ENCODE results near the gene PANK1.

Gene PANK1

DNA sequence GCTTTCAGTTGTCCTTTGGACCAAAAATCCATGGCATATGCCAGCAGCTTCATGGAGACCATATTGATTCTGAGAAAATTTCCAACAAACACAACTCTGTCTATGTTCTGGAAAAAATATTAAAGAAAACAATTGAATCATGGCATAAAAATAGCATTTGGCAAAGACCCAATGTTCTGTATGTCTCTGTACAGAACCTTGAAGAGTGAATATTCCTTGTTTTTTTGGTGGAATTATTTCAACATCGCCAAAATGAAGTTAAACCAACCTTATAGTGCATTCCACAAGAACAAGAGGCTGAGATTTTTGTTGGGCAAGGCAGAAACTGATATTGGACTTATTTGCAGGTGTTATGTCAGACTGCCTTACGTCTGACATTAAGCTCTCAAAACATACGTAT is 56.4 kb downstream of the PANK1 start:
- H2AFZ ChIP-seq (ENCODE audit: low read depth): no peak overlapping the region
- H3K4me1 ChIP-seq (ENCODE audit: low read depth, poor library complexity, severe bottlenecking): no peaks in the 10 kb centered on the region
- no peaks in the 10 kb centered on the region for H3K79me2 ChIP-seq (ENCODE audit: insufficient read depth, low read depth)
- no peaks in the 10 kb centered on the region for H3K36me3 ChIP-seq (ENCODE audit: insufficient read depth)
- H3K27ac ChIP-seq: no peak overlapping the region
- H4K20me1 ChIP-seq (ENCODE audit: insufficient read depth): no peaks in the 10 kb centered on the region
- no peak overlapping the region for H3K4me2 ChIP-seq
- H3K4me3 ChIP-seq (IDR thresholded peaks at IDR 0.05; ENCODE audit: insufficient read depth, low read depth, low read length): no peak overlapping the region
- no peak overlapping the region for H3K9ac ChIP-seq
- TF ChIP-seq, protein P1, sequence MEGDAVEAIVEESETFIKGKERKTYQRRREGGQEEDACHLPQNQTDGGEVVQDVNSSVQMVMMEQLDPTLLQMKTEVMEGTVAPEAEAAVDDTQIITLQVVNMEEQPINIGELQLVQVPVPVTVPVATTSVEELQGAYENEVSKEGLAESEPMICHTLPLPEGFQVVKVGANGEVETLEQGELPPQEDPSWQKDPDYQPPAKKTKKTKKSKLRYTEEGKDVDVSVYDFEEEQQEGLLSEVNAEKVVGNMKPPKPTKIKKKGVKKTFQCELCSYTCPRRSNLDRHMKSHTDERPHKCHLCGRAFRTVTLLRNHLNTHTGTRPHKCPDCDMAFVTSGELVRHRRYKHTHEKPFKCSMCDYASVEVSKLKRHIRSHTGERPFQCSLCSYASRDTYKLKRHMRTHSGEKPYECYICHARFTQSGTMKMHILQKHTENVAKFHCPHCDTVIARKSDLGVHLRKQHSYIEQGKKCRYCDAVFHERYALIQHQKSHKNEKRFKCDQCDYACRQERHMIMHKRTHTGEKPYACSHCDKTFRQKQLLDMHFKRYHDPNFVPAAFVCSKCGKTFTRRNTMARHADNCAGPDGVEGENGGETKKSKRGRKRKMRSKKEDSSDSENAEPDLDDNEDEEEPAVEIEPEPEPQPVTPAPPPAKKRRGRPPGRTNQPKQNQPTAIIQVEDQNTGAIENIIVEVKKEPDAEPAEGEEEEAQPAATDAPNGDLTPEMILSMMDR (conservative IDR thresholded peaks at IDR 0.05; ENCODE audit: low read depth, low read length): no peak
- no peaks in the 10 kb centered on the region for H3K27me3 ChIP-seq (ENCODE audit: insufficient read depth, low read depth)

DNA sequence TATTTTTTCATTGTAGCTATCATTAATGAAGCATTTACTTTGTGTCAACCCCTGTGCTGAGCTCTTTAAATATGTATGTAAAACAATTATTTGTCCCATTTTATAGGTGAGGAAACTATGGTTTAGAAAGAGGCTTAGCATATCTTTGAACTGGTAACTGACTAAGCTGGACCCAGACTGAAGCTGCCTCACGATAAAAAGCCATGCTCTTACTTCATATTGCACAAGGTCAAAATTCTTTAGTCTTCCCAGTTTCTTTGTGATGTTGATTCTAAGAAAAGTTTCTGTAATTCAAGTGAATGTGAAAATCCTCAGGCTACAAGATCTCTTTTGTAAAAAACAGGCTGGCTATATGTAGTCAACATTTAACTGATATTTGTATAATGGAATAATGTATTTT is 63.0 kb downstream of the PANK1 start:
- Histone ChIP-seq H3K36me3 (ENCODE audit: insufficient read depth) (no peaks in the 10 kb centered on the region), H2AFZ (ENCODE audit: low read depth) (no peak overlapping the region), H4K20me1 (ENCODE audit: insufficient read depth) (no peaks in the 10 kb centered on the region), H3K27ac (no peak overlapping the region), H3K79me2 (ENCODE audit: insufficient read depth, low read depth) (no peaks in the 10 kb centered on the region), H3K9ac (no peak overlapping the region), H3K27me3 (ENCODE audit: insufficient read depth, low read depth) (no peaks in the 10 kb centered on the region), H3K4me1 (ENCODE audit: low read depth, poor library complexity, severe bottlenecking) (no peaks in the 10 kb centered on the region), H3K4me3 (IDR thresholded peaks at IDR 0.05; ENCODE audit: insufficient read depth, low read depth, low read length) (no peak overlapping the region), H3K4me2 (no peak overlapping the region)
- TF ChIP-seq, protein P1 (conservative IDR thresholded peaks at IDR 0.05; ENCODE audit: low read depth, low read length): no peak

DNA sequence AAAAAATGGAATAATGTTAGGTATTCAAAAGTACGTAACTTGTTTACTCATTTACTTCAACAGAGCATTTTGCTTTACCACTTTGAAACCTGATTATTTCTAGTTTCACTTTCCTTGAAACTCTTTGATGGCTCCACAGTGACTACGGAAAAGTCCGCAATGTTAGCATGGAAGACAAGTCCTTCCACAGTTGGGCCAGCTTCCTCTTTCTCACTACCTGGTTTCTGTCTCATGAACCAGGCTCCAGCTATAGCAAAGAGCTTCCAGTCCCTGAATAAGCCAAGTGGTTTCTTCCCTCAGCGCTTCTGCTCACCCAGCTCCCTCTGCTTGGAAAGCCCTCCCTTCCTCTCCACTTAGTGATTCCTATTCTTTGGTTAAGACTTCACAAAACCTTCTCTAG is 64.8 kb downstream of the PANK1 start:
- Histone ChIP-seq H3K4me3 (IDR thresholded peaks at IDR 0.05; ENCODE audit: insufficient read depth, low read depth, low read length) (no peak overlapping the region), H3K4me1 (ENCODE audit: low read depth, poor library complexity, severe bottlenecking) (no peaks in the 10 kb centered on the region), H3K9ac (no peak overlapping the region), H3K79me2 (ENCODE audit: insufficient read depth, low read depth) (no peaks in the 10 kb centered on the region), H3K27ac (no peak overlapping the region), H4K20me1 (ENCODE audit: insufficient read depth) (no peaks in the 10 kb centered on the region), H3K36me3 (ENCODE audit: insufficient read depth) (no peaks in the 10 kb centered on the region), H3K27me3 (ENCODE audit: insufficient read depth, low read depth) (no peaks in the 10 kb centered on the region), H2AFZ (ENCODE audit: low read depth) (no peak overlapping the region), H3K4me2 (no peak overlapping the region)
- TF ChIP-seq, protein P1 (conservative IDR thresholded peaks at IDR 0.05; ENCODE audit: low read depth, low read length): no peak

DNA sequence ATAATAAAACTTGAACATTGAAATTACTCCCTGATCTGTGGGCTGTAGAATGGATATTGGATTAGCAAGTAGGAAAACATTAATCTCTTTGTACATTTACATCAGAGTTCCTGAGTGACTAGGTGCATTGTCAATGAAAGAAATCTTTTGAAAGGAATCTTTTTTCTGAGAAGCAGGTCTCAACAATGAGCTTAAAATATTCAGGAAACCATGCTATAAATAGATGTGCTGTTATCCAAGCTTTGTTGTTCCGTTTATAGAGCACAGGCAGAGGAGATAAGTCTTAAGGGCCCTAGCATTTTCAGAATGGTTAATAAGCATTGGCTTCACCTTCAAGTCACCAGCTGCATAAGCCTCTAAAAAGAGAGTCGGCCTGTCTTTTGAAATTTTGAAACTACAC is 68.3 kb downstream of the PANK1 start:
- TF ChIP-seq, protein P1 (conservative IDR thresholded peaks at IDR 0.05; ENCODE audit: low read depth, low read length): no peak
- no peaks in the 10 kb centered on the region for H3K4me1 ChIP-seq (ENCODE audit: low read depth, poor library complexity, severe bottlenecking)
- H3K4me2 ChIP-seq: no peak overlapping the region
- H4K20me1 ChIP-seq (ENCODE audit: insufficient read depth): no peaks in the 10 kb centered on the region
- H3K27ac ChIP-seq: no peak overlapping the region
- H2AFZ ChIP-seq (ENCODE audit: low read depth): no peak overlapping the region
- H3K79me2 ChIP-seq (ENCODE audit: insufficient read depth, low read depth): no peaks in the 10 kb centered on the region
- H3K27me3 ChIP-seq (ENCODE audit: insufficient read depth, low read depth): no peaks in the 10 kb centered on the region
- no peaks in the 10 kb centered on the region for H3K36me3 ChIP-seq (ENCODE audit: insufficient read depth)
- no peak overlapping the region for H3K9ac ChIP-seq
- no peak overlapping the region for H3K4me3 ChIP-seq (IDR thresholded peaks at IDR 0.05; ENCODE audit: insufficient read depth, low read depth, low read length)

DNA sequence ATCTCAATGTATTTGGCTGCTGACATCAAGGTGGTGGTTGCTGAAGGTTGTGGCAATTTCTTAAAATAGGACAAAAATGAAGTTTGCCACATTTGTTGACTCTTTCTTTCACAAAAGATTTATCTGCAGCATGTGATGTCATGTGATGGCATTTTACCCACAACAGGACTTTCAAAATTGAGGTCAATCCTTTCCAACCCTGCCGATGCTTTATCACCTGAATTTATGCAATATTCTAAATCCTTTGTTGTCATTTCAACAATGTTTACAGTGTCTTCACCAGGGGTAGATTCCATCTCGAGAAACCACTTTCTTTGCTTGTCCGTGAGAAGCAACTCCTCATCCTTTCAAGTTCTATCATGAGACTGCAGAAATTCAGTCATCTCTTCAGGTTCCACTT is 69.0 kb downstream of the PANK1 start:
- H2AFZ ChIP-seq (ENCODE audit: low read depth): no peak overlapping the region
- no peaks in the 10 kb centered on the region for H3K79me2 ChIP-seq (ENCODE audit: insufficient read depth, low read depth)
- H3K9ac ChIP-seq: no peak overlapping the region
- H3K27ac ChIP-seq: no peak overlapping the region
- H3K4me2 ChIP-seq: no peak overlapping the region
- H3K27me3 ChIP-seq (ENCODE audit: insufficient read depth, low read depth): no peaks in the 10 kb centered on the region
- TF ChIP-seq, protein P1 (conservative IDR thresholded peaks at IDR 0.05; ENCODE audit: low read depth, low read length): no peak
- no peaks in the 10 kb centered on the region for H3K4me1 ChIP-seq (ENCODE audit: low read depth, poor library complexity, severe bottlenecking)
- no peaks in the 10 kb centered on the region for H3K36me3 ChIP-seq (ENCODE audit: insufficient read depth)
- H4K20me1 ChIP-seq (ENCODE audit: insufficient read depth): no peaks in the 10 kb centered on the region
- H3K4me3 ChIP-seq (IDR thresholded peaks at IDR 0.05; ENCODE audit: insufficient read depth, low read depth, low read length): no peak overlapping the region

Data from KMS-11 (cell line).